SKM-1 (cell line): ENCODE data around the gene C1orf159.
A peak's percentile ranks its signal among the peaks of the same experiment; 100 is the strongest.

Experiments
- DNase-seq: peaks from one replicate; lab custom pipeline; 2025; ENCODE audit not compliant: unreplicated experiment; lab: John Stamatoyannopoulos, UW

Gene C1orf159

GRCh38 chr1:1040004-1040991 lies 75.6 kb downstream of the C1orf159 start:
- DNase-seq, result peak; percentile 54

GRCh38 chr1:1039145-1039910 lies 76.6 kb downstream of the C1orf159 start:
- DNase-seq, result peak; percentile 44

- peak; percentile 49 for DNase-seq
Observed at GRCh38 chr1:1038694-1039093, 77.2 kb downstream of the C1orf159 start.

- no peak for DNase-seq
Observed at GRCh38 chr1:1037366-1038327, 78.2 kb downstream of the C1orf159 start.

GRCh38 chr1:1035291-1035943 lies 80.5 kb downstream of the C1orf159 start:
- no peak for DNase-seq

GRCh38 chr1:1034439-1034781 lies 81.5 kb downstream of the C1orf159 start:
- DNase-seq, result no peak

- no peak for DNase-seq
Observed at GRCh38 chr1:1033731-1034438, 82.0 kb downstream of the C1orf159 start.

- no peak for DNase-seq
Observed at GRCh38 chr1:1033009-1033587, 82.8 kb downstream of the C1orf159 start.

GRCh38 chr1:1032424-1032823 lies 83.5 kb downstream of the C1orf159 start:
- DNase-seq, result no peak
